ENCODE results near the gene GLP2R.
"Not testable (repeated sequence)": the region's sequence is repeated elsewhere in the genome, so short reads cannot be mapped to it uniquely, and the experiment has no call there.

GLP2R gene

GRCh38 chr17:9825641-9826150, at the start of gene GLP2R:
GLP2R (plus strand) TSS chr17:9825924; CDS start chr17:9826064, 140 bp downstream.
- no peak for DNase-seq (ENCODE audit: low read depth)

- DNase-seq (ENCODE audit: low read depth), result no peak
These were observed 48.8 kb upstream of the GLP2R start for GRCh38 chr17:9776911-9777310.

- no peak for DNase-seq (ENCODE audit: low read depth)
These were observed 45.2 kb upstream of the GLP2R start for GRCh38 chr17:9780552-9780951.

- no peak for DNase-seq (ENCODE audit: low read depth)
These were observed 42.7 kb upstream of the GLP2R start for GRCh38 chr17:9783050-9783449.

- DNase-seq (ENCODE audit: low read depth), result not testable (repeated sequence)
These were observed 42.3 kb upstream of the GLP2R start for GRCh38 chr17:9783465-9783864.

DNA sequence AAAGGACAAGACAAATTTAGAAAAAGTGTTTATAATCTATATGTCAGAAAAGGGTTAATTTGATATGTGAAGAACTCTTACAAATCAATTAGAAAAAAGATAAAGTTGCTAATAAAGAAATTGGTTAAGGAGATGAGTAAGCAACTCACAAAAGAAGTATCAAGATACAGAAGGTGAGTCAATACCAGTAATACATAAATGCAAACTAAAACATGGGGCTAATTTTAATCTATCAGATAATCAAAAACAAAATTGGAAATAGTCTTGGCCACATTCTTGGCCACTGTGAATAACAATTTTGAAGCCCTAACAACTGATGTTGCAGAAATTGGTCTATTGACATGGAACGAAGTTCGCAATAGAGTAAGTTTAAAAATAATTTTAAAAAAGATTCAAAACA, 41.2 kb upstream of the GLP2R start:
- no peak for DNase-seq (ENCODE audit: low read depth)

- DNase-seq (ENCODE audit: low read depth), result no peak
These were observed 37.1 kb upstream of the GLP2R start for GRCh38 chr17:9788601-9789000.

GRCh38 chr17:9790316-9790715, 35.4 kb upstream of the GLP2R start:
- no peak for DNase-seq (ENCODE audit: low read depth)

GRCh38 chr17:9790889-9791876, 34.5 kb upstream of the GLP2R start, which contains the start of gene DHRS7C:
DHRS7C (minus strand) TSS chr17:9791592; CDS start chr17:9791284, 308 bp downstream.
- no peak for DNase-seq (ENCODE audit: low read depth)

- no peak for DNase-seq (ENCODE audit: low read depth)
These were observed 33.4 kb upstream of the GLP2R start for GRCh38 chr17:9792181-9792840.

- DNase-seq (ENCODE audit: low read depth), result no peak
These were observed 27.7 kb upstream of the GLP2R start for GRCh38 chr17:9798008-9798407.

- DNase-seq (ENCODE audit: low read depth), result no peak
These were observed 27.0 kb upstream of the GLP2R start for GRCh38 chr17:9798724-9799123.

DNA sequence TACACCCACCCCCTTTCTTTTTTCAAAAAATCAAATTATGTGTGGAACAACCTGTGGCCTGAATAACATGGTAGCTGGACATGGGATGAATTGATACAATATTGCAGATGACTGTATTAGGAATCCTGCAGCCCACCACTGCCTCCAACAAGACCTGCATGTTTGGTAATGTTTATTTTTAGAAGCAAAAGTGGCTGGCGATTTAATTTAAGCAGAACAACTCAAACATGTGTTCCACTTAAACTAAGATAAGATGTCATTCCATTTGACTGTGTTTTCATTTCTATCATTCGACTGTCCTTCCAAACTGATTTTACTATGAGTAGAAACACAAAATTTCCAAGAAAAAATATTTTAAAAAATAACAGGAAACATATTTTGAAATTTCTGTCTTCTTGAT, 24.2 kb upstream of the GLP2R start:
- DNase-seq (ENCODE audit: low read depth), result no peak

- no peak for DNase-seq (ENCODE audit: low read depth)
These were observed 23.4 kb upstream of the GLP2R start for GRCh38 chr17:9802294-9802693.

DNA sequence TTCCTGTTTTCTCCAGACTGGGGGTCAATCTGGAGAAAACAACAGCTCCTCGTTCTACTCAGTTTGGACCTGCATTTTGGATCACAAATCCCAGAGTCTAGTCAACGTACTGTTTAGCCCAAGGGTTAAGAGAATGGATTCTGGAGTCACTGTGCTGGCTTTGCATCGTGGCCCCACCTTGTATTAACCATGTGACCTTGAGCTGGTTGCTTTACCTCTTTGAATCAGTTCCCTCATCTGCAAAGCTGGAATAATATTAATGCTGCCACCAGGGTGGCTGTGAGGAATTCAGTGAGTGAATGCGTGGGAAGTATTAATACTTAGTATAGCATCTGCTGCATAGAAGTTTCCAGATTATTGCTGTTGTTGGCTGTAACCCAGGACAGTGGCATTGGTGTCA, 23.0 kb upstream of the GLP2R start:
- DNase-seq (ENCODE audit: low read depth), result no peak

DNA sequence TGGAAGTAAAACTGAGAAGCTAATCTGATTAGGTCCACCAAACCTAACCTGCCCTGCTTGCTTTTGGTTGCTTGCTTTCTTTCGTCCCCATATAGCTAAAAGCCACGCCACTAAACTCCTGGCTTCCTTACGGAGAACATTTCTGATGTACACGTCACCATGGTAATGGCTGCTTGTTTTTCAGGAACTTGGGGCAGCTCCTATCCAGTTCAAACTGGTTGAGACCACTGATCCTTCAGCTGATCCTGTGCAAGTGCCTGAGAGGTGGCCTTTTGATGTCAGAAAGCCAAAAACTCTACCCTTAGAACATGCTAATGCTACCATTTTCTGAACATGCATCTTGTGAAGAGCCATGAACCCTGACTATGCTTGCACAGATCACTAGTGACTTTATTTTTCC, 20.0 kb upstream of the GLP2R start:
- no peak for DNase-seq (ENCODE audit: low read depth)

DNA sequence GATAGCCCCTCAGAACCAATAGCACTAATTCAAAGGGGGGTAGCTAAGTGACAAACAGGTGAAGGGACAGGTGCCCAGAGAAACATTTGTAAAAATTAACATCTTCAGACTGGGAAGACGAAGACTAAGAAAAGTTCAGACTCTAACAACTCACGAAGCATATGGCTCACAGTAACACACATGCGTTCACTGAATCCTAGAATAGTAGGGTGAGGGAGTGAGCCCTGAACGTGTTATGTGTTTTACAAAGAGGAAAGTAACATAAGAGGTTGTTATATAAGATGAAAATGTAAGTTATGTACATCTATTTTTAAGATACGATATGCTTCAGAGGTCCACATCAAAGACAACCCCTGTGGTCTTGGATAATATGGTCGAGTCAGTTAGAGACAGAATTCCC, 19.0 kb upstream of the GLP2R start:
- no peak for DNase-seq (ENCODE audit: low read depth)

DNA sequence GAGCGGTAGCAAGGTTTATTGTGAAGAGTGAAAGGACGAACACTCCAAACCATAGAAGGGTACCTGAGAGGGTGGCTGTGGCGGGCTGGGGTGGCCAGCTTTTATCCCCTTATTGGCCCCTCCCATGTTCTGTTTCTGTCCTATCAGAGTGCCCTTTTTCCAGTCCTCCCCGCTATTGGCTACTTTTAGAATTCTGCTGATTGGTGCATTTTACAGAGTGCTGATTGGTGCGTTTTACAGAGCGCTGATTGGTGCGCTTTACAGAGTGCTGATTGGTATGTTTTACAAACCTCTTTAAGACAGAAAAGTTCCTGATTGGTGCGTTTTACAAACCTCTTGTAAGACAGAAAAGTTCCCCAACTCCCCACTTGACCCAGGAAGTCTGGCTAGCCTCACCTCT, 16.3 kb upstream of the GLP2R start:
- DNase-seq (ENCODE audit: low read depth), result no peak

DNA sequence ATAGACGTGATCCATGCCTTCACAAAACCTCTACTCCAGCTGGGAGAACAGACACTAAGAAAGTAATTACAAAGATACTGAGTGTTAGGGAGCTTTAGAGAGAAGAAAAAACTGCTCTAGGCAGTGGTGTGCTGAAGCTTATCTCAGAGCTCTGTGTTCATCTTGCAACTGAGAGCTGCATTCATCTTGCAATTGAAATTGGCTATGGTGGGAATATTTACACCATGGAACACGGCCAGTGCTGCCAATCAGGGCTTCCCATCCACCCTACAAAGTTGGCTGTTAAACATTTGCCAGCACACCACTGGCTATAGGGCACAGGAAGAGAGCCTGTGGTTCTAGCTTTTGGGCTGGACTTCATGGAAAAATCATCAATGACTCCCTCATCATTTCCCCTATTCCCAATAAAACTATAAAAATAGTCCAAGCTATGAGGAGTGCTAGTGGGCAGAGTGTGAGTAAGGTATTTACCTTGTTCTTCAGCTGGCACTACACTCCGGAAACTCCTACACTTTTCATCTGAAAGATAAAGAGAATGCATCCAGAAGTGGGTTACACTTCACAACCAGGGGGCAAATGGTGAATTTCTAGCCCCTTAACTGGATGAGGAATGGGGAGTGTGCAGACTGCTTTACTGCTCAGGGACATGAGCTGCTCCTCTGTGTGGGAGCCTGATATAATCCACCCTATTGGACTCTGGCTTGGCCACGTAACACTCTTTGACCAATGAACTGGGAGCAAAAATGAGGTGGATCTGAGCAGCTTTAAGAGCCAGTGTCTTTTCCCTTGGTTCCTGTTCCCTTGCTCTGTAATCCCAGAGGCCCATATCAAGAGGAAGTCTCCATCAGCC, 15.4 kb upstream of the GLP2R start:
- no peak for DNase-seq (ENCODE audit: low read depth)

DNA sequence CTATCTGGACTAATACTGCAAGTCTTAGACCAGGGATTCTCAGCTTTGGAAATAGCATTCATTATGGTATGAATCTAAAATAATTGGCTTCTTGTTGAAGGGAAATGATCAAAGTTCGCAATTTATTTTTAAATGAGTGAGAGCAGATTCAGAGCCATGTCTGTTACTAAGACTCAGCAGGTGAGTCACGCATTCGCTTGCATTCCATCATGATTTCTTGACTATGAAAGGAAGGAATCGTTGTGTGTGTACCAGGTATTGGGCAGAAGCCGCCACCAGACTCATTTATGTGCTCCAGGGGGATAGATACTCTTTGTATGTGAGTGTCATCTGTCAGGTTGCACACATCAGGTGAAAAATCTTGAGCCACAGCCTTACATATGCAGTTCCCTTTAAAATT, 14.6 kb upstream of the GLP2R start:
- no peak for DNase-seq (ENCODE audit: low read depth)

GRCh38 chr17:9811537-9811936, 14.2 kb upstream of the GLP2R start:
- DNase-seq (ENCODE audit: low read depth), result no peak

DNA sequence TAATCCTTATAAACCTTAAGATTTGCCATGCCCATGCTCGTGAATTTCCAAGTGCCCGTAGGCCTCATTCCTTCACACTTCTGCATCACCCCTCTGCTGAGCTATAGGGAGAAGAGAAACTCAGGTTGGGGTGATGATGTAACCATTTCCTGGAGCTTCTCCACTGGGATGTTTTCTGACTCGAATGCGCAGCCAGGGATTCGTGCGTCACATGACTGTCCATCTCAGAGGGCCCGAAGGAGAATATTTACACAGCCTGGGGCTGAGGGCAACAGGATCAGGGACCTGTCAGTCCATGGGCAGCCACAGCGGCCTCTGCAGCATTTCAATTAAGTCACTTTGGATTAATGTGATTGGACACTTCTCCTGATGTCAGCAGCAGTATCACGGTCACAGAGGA, 12.6 kb upstream of the GLP2R start:
- no peak for DNase-seq (ENCODE audit: low read depth)
